Measurements from ENCODE around the gene NFYA.
"Not testable (repeated sequence)": the region's sequence is repeated elsewhere in the genome, so short reads cannot be mapped to it uniquely, and the experiment has no call there.

The NFYA gene

DNA sequence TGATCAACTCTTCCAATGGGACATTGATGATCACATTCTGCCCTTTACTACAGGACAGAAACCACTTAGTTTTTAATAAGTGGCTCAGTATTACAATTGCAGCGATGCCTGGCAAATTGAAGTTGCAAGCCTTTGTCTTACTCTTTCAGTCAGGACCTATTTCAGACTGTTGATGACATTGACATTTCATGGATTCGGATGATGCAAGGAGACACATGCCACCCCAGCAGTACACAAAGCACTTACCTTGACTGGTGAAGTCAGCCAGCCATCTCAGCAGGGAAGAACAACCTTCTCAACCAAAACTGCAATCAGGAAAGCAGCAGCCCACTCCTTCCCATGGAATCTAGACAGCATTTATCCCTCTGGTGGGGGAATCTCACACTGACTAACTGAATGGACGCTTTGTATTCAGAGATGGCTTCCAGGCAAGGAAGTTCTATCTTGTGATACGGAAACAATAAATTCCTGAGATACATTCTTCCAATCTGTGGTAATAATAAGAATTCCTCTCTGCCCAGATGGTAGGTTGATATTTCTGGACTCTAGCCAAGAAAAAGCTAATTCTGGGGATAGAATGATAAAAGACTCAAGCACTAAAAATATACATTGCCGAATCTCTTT, 24.8 kb downstream of the NFYA start:
- intact Hi-C loops (cut with DNase I) = no loop called here
- no peak for DNase-seq

DNA sequence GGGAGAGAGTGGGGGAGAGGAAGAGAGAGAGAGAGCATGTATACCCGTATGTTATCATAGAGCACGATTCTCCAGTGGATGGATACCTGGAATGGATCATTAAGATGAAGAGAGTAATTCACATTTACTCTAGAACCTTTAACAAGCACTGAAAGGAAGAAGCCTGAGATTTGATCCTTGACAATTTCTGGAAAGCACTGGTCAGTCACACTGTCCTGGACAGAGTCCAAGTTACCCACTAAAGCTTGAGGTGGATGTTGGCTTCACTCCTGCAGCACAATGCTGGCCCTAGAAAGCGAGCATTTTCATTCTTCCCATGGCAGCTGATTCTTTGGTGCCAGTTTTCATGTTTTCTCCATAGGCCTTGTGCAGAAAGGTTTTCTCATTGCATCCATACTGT, 25.6 kb downstream of the NFYA start:
- DNase-seq = no peak
- intact Hi-C loops (cut with DNase I) = no loop called here

DNA sequence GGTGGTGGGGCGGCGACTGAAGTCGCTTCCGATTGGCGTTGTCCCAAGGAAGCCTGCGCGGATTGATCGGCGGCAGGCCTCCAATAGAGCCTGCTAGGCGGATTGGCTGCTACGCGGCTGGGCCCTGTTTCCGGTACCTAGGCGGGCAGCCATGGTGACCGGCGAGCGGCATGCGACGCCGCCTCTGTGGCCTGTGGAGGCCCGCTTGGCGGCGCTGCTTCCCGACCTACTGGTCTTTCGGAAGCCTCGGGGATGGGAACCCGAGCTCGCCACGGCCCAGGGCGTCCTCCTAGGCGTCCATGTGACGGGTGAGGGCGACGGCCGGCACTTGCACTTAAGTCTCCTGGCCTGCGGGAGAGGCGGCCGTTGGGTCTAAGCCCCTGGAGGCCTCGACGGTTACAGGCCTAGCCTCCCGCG, 28.1 kb downstream of the NFYA start:
- peak in 2 of 10 donors; percentile 76 to 79 for DNase-seq
- intact Hi-C loops (cut with DNase I) = no loop called here

DNA sequence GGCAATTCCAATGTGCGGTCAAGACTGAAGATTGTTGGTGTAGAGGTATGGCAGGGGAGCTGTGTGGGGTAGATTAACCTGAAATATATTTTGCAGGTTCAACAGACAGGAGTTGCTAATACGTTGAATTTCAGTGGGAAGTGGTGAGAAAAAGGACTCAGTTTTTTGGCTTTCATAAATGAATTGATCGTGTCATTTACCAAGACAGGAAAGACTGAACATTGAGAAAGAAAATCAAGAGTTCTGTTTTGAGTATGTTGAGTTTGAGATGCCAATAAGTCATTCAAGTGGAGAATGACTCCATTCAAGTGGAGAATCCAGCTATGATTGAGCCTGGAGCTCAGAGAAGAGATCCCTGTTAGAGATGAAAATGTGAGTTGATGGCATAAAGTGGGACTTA, 31.1 kb downstream of the NFYA start:
- intact Hi-C loops (cut with DNase I) = no loop called here
- no peak for DNase-seq

DNA sequence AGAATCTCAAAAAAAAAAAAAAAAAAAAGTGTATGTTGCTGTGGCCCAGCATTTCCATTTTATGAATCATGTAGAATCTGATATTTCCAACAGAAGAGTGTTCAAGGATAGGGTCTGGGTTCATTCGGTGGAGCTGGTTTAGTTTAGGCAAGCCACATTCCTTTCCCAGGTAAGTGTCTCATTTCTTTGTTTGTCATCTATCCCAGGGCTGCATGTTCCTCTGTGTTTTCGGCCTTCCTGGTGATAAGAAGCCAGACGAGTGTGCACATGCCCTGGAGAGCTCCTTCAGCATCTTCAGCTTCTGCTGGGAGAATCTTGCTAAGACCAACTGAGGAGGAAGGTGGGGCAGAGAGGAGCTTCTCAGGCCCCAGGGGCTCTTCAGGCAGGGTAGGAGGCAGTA, 38.2 kb downstream of the NFYA start:
- intact Hi-C loops (cut with DNase I) = no loop called here
- no peak for DNase-seq

DNA sequence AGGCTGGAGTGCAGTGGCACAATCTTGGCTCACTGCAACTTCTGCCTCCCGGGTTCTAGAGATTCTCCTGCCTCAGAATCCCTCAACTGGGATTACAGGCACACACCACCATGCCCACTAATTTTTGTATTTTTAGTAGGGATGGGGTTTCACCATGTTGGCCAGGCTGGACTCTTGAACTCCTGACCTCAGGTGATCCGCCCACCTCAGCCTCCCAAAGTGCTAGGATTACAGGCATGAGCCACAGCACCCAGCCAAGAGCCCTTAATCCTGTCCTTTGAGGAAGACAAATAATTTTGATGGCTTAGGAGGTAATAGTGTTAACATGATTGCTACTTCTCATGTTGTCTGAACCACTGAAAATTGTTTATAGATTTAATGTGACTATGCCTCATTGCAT, 42.3 kb downstream of the NFYA start:
- DNase-seq; intact Hi-C loops (cut with DNase I): not testable (repeated sequence)

DNA sequence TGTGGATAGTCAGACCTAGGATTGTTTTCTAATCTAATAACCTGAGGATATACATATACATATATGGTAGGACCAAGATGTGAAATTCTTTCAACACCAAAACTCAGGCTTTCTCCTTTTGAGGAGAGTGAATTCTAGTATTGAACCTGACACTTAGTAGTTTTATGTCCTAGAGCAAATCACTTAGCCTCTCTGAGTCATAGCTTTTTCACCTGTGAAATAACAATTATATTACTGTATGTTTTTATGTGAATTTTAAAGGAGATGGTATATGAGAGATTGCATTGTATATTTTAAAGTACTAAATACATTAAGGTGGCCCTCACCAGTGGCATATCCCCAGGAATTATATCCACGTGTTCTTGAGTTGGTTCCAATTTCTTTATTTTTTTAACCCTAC, 46.7 kb downstream of the NFYA start:
- DNase-seq = no peak
- intact Hi-C loops (cut with DNase I) = no loop called here

DNA sequence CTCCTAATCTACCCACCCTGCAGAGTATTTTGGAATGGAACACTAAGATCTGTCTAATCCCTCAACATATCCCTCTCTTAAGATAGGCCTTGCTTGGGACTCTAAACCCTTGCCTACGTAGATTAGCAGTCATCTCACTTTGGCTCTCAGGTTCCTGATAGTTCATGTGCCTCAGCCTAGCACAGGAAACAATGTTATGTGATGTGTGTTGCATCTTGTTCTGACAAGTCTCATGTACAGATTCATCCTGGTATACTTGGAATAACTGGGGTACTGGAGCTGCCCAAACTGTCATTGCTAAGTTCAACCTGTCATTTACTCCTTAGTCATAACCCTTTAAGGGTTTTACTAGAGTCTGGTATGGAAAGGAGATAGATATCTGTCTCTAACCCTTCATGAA, 47.3 kb downstream of the NFYA start:
- intact Hi-C loops (cut with DNase I) = no loop called here
- no peak for DNase-seq

DNA sequence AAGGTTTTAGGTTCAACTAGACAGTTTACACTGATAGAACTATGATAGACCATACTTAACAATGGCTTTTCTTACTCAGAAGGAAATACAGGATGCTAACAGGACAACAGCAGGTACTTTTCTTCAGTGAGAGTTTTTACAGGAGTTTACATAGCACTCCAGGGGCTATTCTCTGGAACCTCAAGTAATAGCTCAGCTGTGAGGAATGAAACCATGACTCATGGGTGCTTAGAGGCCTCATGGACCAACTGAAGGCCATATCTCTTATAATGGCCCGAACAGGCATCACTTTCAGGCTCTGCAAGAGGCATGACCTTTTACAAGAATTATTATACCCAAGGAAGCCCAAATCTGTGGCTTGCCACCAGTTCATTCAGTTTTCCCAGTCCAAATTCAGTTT, 49.6 kb downstream of the NFYA start:
- intact Hi-C loops (cut with DNase I) = no loop called here
- DNase-seq = no peak

DNA sequence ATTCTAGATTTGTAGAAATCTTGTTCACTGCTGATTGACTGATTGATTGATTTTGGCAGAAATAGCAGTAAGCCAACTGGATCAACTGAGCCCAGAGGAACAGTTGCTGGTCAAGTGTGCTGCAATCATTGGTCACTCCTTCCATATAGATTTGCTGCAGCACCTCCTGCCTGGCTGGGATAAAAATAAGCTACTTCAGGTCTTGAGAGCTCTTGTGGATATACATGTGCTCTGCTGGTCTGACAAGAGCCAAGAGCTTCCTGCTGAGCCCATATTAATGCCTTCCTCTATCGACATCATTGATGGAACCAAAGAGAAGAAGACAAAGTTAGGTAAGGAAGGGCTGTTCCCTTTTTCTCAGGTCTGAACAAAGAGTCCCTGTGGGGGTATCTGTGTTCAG, 50.1 kb downstream of the NFYA start:
- intact Hi-C loops (cut with DNase I) = no loop called here
- no peak for DNase-seq

DNA sequence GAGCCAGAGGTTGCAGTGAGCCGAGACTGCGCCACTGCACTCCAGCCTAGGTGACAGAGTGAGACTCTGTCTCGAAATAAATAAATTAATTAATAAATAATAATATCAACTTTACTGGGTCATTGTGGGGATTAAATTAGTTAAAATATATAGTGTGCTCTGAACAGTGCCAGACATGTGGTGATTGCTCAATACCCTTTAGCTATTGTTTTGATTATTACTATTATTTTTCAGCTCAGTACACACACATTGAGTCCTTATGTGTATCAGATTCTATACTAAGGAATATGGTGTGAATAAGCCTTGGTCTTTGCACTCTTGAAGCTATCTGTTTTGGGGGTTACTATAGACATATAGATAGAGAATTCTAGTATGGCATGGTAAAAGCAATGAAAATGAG, 52.5 kb downstream of the NFYA start:
- no peak for DNase-seq
- intact Hi-C loops (cut with DNase I) = no loop called here

DNA sequence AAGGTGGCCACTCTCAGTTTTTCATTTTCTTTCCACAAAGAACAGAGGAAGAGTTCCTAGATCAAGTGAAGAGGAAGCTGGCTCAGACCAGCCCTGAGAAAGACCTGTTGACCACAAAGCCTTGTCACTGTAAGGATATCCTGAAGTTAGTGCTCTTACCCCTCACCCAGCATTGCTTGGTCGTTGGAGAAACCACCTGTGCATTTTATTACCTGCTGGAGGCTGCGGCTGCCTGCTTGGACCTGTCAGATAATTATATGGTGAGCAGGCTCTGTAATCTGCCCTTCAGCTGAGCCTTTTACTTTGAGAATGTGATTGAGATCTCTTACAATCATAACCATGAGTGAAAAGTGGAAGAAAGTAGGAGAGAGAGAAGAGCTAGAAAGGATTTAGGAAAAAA, 59.5 kb downstream of the NFYA start:
- intact Hi-C loops (cut with DNase I) = no loop called here
- no peak for DNase-seq

DNA sequence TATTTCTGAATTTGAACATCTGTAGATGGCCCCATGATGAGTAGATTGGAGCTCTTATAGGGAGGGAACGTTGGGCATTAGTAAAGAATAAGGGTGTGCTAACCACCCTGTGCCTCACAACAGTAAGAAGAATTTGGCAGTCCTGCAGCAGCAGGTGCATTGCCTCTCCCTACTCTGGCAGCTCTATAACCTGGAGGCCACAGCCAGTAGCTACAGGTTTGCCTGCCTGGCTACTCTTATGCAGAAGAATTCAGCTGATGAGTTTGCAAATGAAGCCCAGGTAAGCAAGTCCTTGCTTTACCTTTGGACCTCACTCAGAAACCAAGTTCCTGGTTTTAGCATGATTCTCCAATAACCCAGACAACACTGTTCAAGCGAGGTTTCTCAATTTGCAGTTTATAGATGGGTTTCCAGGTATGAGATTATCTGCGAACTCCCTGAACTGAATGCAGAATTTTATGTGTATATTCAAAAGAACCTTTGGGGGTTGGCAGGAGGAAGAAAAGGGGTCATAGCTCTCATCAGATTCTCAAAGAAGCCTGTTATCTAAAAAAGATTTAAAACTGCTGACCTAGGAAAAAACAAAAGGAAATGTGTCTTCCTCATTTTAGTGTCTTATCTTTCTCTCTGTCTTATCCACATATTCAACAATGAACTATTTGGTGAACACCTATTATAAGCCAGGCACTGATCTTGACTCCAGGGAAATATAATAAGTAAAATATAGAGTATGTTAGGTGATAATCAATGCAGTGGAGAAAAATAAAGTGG, 62.5 kb downstream of the NFYA start:
- intact Hi-C loops (cut with DNase I) = no loop called here
- no peak for DNase-seq

DNA sequence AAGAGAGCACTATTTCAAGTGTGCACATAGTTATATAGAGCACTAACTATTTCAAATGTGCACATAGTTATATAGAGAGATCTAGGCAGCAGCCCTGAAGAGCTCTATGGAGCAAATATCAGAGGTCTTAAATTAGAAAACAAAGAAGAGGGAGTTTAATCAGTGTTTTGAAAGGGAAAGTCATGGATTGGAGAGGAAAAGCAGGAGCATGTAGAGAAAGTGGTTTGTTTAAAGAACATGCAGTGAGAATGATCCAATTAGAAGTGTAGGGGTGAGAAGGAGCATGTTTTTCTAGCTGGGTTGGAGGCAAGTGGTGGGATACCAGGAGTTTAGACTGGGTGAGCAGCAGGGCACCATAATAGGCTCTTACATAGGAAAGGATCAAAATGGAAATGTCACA, 64.1 kb downstream of the NFYA start:
- no peak for DNase-seq
- intact Hi-C loops (cut with DNase I) = no loop called here

DNA sequence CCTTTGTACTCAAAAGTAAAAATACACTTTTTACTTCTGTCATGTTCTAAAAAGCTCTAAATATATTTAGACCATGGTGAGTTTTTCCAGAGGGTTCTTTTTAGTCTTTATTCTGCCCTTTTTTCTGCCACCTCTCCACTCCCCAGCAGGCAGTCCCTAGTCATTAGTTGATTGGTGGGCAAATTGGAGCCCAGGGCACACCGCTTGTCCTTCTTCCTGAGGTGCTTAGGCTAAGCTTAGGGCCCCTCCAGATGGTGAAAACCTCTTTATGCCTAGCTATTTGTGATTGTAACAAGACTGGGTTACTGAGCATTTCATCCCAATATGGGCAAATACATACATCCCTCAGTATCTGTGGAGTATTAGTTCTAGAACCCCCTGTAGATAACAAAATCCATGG, 75.1 kb downstream of the NFYA start:
- DNase-seq = no peak
- intact Hi-C loops (cut with DNase I) = no loop called here
